ENCODE data around the gene KCNJ1. TPM values are rescaled to one million over a fixed set of nuclear protein-coding genes. Genes with fewer than 3 reads are reported as not detected.

KCNJ1 gene
- not detected in 2 replicates for total RNA-seq (2014; rRNA removed; shearing (Covaris generic))

- Histone ChIP-seq H3K36me3 (no peaks in the 10 kb centered on the region), H3K9me3 (replicated peaks) (no peaks in the 10 kb centered on the region), H3K27ac (no peak within 1 kb of the TSS), H3K4me1 (replicated peaks) (peaks cover 15% of the 10 kb centered on the region), H3K4me3 (no peak within 1 kb of the TSS), H3K27me3 (replicated peaks) (no peaks in the 10 kb centered on the region)
- no peak for DNase-seq (ENCODE audit: low read depth in 1 of 2, low spot score in 2 of 2)
These were observed at the start of gene KCNJ1 for GRCh38 chr11:128867277-128867676. TSS of gene KCNJ1 (minus strand) at chr11:128867296. CDS start at chr11:128840243, 27,053 bp downstream.

GRCh38 chr11:128916681-128917080, 49.6 kb upstream of the KCNJ1 start:
- Histone ChIP-seq H3K27me3 (replicated peaks) (no peaks in the 10 kb centered on the region), H3K4me3 (no peak overlapping the region), H3K4me1 (replicated peaks) (no peaks in the 10 kb centered on the region), H3K27ac (no peak overlapping the region), H3K9me3 (replicated peaks) (no peaks in the 10 kb centered on the region), H3K36me3 (no peaks in the 10 kb centered on the region)
- no peak for DNase-seq (ENCODE audit: low read depth in 1 of 2, low spot score in 2 of 2)

GRCh38 chr11:128916037-128916572, 49.0 kb upstream of the KCNJ1 start:
- no peaks in the 10 kb centered on the region for H3K27me3 ChIP-seq (replicated peaks)
- no peak overlapping the region for H3K27ac ChIP-seq
- H3K4me1 ChIP-seq (replicated peaks) = no peaks in the 10 kb centered on the region
- H3K9me3 ChIP-seq (replicated peaks) = no peaks in the 10 kb centered on the region
- no peak for DNase-seq (ENCODE audit: low read depth in 1 of 2, low spot score in 2 of 2)
- no peak overlapping the region for H3K4me3 ChIP-seq
- no peaks in the 10 kb centered on the region for H3K36me3 ChIP-seq

- H3K27me3 ChIP-seq (replicated peaks) = no peaks in the 10 kb centered on the region
- no peaks in the 10 kb centered on the region for H3K4me1 ChIP-seq (replicated peaks)
- no peak for DNase-seq (ENCODE audit: low read depth in 1 of 2, low spot score in 2 of 2)
- H3K9me3 ChIP-seq (replicated peaks) = no peaks in the 10 kb centered on the region
- no peak overlapping the region for H3K4me3 ChIP-seq
- H3K36me3 ChIP-seq = no peaks in the 10 kb centered on the region
- no peak overlapping the region for H3K27ac ChIP-seq
These were observed 48.0 kb upstream of the KCNJ1 start for GRCh38 chr11:128915149-128915521.

GRCh38 chr11:128914216-128915148, 47.4 kb upstream of the KCNJ1 start:
- H3K9me3 ChIP-seq (replicated peaks) = no peaks in the 10 kb centered on the region
- H3K36me3 ChIP-seq = no peaks in the 10 kb centered on the region
- no peak overlapping the region for H3K4me3 ChIP-seq
- H3K4me1 ChIP-seq (replicated peaks) = no peaks in the 10 kb centered on the region
- DNase-seq (ENCODE audit: low read depth in 1 of 2, low spot score in 2 of 2) = no peak
- no peak overlapping the region for H3K27ac ChIP-seq
- no peaks in the 10 kb centered on the region for H3K27me3 ChIP-seq (replicated peaks)

- Histone ChIP-seq H3K4me1 (replicated peaks) (no peaks in the 10 kb centered on the region; the same call in 1 of the 2 replicates), H3K9me3 (replicated peaks) (no peaks in the 10 kb centered on the region), H3K27ac (no peak overlapping the region), H3K4me3 (no peak overlapping the region), H3K27me3 (replicated peaks) (no peaks in the 10 kb centered on the region), H3K36me3 (no peaks in the 10 kb centered on the region)
- DNase-seq (ENCODE audit: low read depth in 1 of 2, low spot score in 2 of 2) = no peak
These were observed 46.7 kb upstream of the KCNJ1 start for GRCh38 chr11:128913806-128914205.

- peaks cover 8% of the 10 kb centered on the region for H3K4me1 ChIP-seq (replicated peaks)
- no peaks in the 10 kb centered on the region for H3K27me3 ChIP-seq (replicated peaks)
- no peaks in the 10 kb centered on the region for H3K9me3 ChIP-seq (replicated peaks)
- H3K4me3 ChIP-seq = no peak overlapping the region
- no peaks in the 10 kb centered on the region for H3K36me3 ChIP-seq
- no peak overlapping the region for H3K27ac ChIP-seq
- DNase-seq (ENCODE audit: low read depth in 1 of 2, low spot score in 2 of 2) = no peak
These were observed 44.6 kb upstream of the KCNJ1 start for GRCh38 chr11:128911701-128912100.

- Histone ChIP-seq H3K4me1 (replicated peaks) (peaks cover 8% of the 10 kb centered on the region), H3K27ac (no peak overlapping the region), H3K4me3 (no peak overlapping the region), H3K9me3 (replicated peaks) (no peaks in the 10 kb centered on the region), H3K36me3 (no peaks in the 10 kb centered on the region), H3K27me3 (replicated peaks) (no peaks in the 10 kb centered on the region)
- no peak for DNase-seq (ENCODE audit: low read depth in 1 of 2, low spot score in 2 of 2)
These were observed 44.1 kb upstream of the KCNJ1 start for GRCh38 chr11:128911239-128911638.

- H3K36me3 ChIP-seq = no peaks in the 10 kb centered on the region
- DNase-seq (ENCODE audit: low read depth in 1 of 2, low spot score in 2 of 2) = no peak
- no peaks in the 10 kb centered on the region for H3K27me3 ChIP-seq (replicated peaks)
- H3K4me3 ChIP-seq = no peak overlapping the region
- H3K9me3 ChIP-seq (replicated peaks) = no peaks in the 10 kb centered on the region
- H3K27ac ChIP-seq = no peak overlapping the region
- peaks cover 8% of the 10 kb centered on the region for H3K4me1 ChIP-seq (replicated peaks)
These were observed 43.5 kb upstream of the KCNJ1 start for GRCh38 chr11:128910576-128910975.

- no peaks in the 10 kb centered on the region for H3K9me3 ChIP-seq (replicated peaks)
- no peak overlapping the region for H3K27ac ChIP-seq
- H3K36me3 ChIP-seq = no peaks in the 10 kb centered on the region
- no peak overlapping the region for H3K4me3 ChIP-seq
- no peak for DNase-seq (ENCODE audit: low read depth in 1 of 2, low spot score in 2 of 2)
- H3K4me1 ChIP-seq (replicated peaks) = peaks cover 8% of the 10 kb centered on the region
- no peaks in the 10 kb centered on the region for H3K27me3 ChIP-seq (replicated peaks)
These were observed 42.5 kb upstream of the KCNJ1 start for GRCh38 chr11:128909438-128910125.

GRCh38 chr11:128908391-128909246, 41.5 kb upstream of the KCNJ1 start:
- Histone ChIP-seq H3K4me1 (replicated peaks) (peaks cover 8% of the 10 kb centered on the region), H3K4me3 (no peak overlapping the region), H3K36me3 (no peaks in the 10 kb centered on the region), H3K27ac (no peak overlapping the region), H3K9me3 (replicated peaks) (no peaks in the 10 kb centered on the region), H3K27me3 (replicated peaks) (no peaks in the 10 kb centered on the region)
- DNase-seq (ENCODE audit: low read depth in 1 of 2, low spot score in 2 of 2) = peak; percentile 19 to 44

GRCh38 chr11:128907585-128907984, 40.5 kb upstream of the KCNJ1 start:
- no peak for DNase-seq (ENCODE audit: low read depth in 1 of 2, low spot score in 2 of 2)
- Histone ChIP-seq H3K36me3 (no peaks in the 10 kb centered on the region), H3K27ac (no peak overlapping the region), H3K4me3 (no peak overlapping the region), H3K9me3 (replicated peaks) (no peaks in the 10 kb centered on the region), H3K27me3 (replicated peaks) (no peaks in the 10 kb centered on the region), H3K4me1 (replicated peaks) (peaks cover 8% of the 10 kb centered on the region)
